A549 treated with RU486 at 1 μM for 4 hours (cell line): ENCODE results near the gene ALPL. TPM values are rescaled to one million over a fixed set of nuclear protein-coding genes. Genes with fewer than 3 reads are reported as not detected.

Source experiments
- total RNA-seq: library from RNA; stranded (reverse); fragments of 200-300 nt; extraction: Qiagen RNA extraction; gene quantifications from 5 replicates; pipeline ENCODE4 v1.2.3, GENCODE V29; 2022; ENCODE audit warnings: low read depth

ALPL gene
- total RNA-seq, result 0.16 to 0.35 TPM (median 0.25 TPM) in 5 replicates

DNA sequence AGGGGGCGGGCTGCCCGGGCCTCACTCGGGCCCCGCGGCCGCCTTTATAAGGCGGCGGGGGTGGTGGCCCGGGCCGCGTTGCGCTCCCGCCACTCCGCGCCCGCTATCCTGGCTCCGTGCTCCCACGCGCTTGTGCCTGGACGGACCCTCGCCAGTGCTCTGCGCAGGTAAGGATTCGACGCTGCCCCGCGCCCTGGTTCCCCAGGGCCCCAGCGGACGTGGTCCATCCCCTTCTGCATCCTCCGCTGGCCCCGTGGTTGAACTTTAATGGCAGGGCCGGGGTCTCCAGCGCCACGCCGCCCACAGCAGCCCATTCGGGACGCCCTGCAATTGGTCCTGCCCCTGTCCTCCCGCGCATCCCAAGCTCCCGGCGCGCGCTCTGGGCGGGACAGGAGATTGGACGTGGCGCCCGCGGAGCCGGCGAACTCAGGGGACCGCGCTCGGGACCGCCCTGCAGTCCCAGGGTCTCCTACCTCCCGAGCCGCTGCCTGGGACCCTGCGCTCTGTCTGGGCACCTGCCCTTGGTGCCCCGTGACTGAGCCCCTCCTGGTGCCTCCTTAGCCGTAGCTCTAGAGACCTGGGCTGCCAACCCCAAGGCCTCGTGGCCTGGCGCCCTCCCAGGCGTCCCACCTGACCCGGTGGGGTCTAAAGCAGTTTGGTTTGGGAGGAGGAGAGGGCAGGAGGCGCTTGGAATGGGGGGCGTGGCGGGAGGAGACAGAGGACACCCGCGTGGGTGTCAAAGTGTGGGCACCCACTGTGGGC lies at the start of gene ALPL:
Gene ALPL (plus strand): TSS at position 73 of the 762 bp plus-strand sequence. CDS start 44,659 bp downstream, outside the sequence.

Other genes starting within 250 kb of the ALPL start
- gene ECE1, start 219.0 kb upstream of the ALPL start, total RNA-seq, result 49.9 to 66.6 TPM (median 57.5 TPM) in 5 replicates
- gene NBPF3, start 69.3 kb upstream of the ALPL start, total RNA-seq, result 6.0 to 7.0 TPM (median 6.3 TPM) in 5 replicates
- 8.6 to 13.1 TPM (median 12.0 TPM) in 5 replicates for gene RAP1GAP, start 159.9 kb downstream of the ALPL start, total RNA-seq